HG03039 (cell line): ENCODE results near the gene FXN.
A peak's percentile ranks its signal among the peaks of the same experiment; 100 is the strongest.
"Not testable (repeated sequence)": the region's sequence is repeated elsewhere in the genome, so short reads cannot be mapped to it uniquely, and the experiment has no call there.

ENCODE experiments used
- ATAC-seq: cut with Tn5 transposase; IDR thresholded peaks from one replicate; pipeline ENCODE4 v1.9.1; 2021; ENCODE audit warnings: mild to moderate bottlenecking, moderate library complexity; ENCODE audit not compliant: unreplicated experiment

FXN gene

GRCh38 chr9:69097923-69098593 lies 62.5 kb downstream of the FXN start:
- ATAC-seq, result no peak

- not testable (repeated sequence) for ATAC-seq
These were observed 67.9 kb downstream of the FXN start for GRCh38 chr9:69103348-69103996.

- ATAC-seq, result no peak
These were observed 69.4 kb downstream of the FXN start for GRCh38 chr9:69104830-69105527.

GRCh38 chr9:69107771-69108170 lies 72.2 kb downstream of the FXN start:
- ATAC-seq, result no peak

GRCh38 chr9:69108706-69109105 lies 73.2 kb downstream of the FXN start:
- ATAC-seq, result not testable (repeated sequence)

GRCh38 chr9:69109152-69109551 lies 73.6 kb downstream of the FXN start:
- ATAC-seq, result no peak

- not testable (repeated sequence) for ATAC-seq
These were observed 77.1 kb downstream of the FXN start for GRCh38 chr9:69112646-69113045.

- no peak for ATAC-seq
These were observed 80.1 kb downstream of the FXN start for GRCh38 chr9:69115621-69116020.

GRCh38 chr9:69118656-69119055 lies 83.1 kb downstream of the FXN start:
- no peak for ATAC-seq

- ATAC-seq, result no peak
These were observed 85.0 kb downstream of the FXN start for GRCh38 chr9:69120380-69121154.

- peak; percentile 55 for ATAC-seq
These were observed 85.9 kb downstream of the FXN start for GRCh38 chr9:69121155-69122081.

- peak; percentile 34 for ATAC-seq
These were observed 86.6 kb downstream of the FXN start for GRCh38 chr9:69122082-69122548.

GRCh38 chr9:69122549-69123141 lies 87.1 kb downstream of the FXN start:
- ATAC-seq, result no peak

- ATAC-seq, result no peak
These were observed 95.2 kb downstream of the FXN start for GRCh38 chr9:69130456-69131441.

GRCh38 chr9:69131682-69132081 lies 96.1 kb downstream of the FXN start:
- ATAC-seq, result no peak

GRCh38 chr9:69132361-69132760 lies 96.8 kb downstream of the FXN start:
- no peak for ATAC-seq

GRCh38 chr9:69134412-69134811 lies 98.9 kb downstream of the FXN start:
- ATAC-seq, result no peak

- ATAC-seq, result no peak
These were observed 100.6 kb downstream of the FXN start for GRCh38 chr9:69136185-69136584.

- no peak for ATAC-seq
These were observed 101.2 kb downstream of the FXN start for GRCh38 chr9:69136779-69137178.
